Activated B cell treated with CpG ODN at 0.5 μM for 24 hours (primary cell): Measurements from ENCODE around the gene TMC3. TPM values are rescaled to one million over a fixed set of nuclear protein-coding genes. Genes with fewer than 3 reads are reported as not detected.

ENCODE experiments used
- ATAC-seq: fragments of 200-7000 bp; cut with Tn5 transposase; one replicate; pipeline ENCODE4 v1.10.0; 2021; ENCODE audit warnings: low read depth, mild to moderate bottlenecking, moderate library complexity
- CTCF ChIA-PET: fragments of 350-600 bp; sonication (Branson Sonifier 250); formaldehyde crosslinking; loops from one replicate; lab custom pipeline; 2021; ENCODE audit warnings: antibody characterized with exemption; lab: Charles Lee
- POLR2A ChIA-PET: fragments of 350-600 bp; sonication (Branson Sonifier 250); formaldehyde crosslinking; loops from one replicate; lab custom pipeline; 2021; ENCODE audit warnings: antibody characterized with exemption; lab: Charles Lee
- DNase-seq: peaks from one replicate; pipeline ENCODE4 v3.0.0; 2022
- H3K27ac Mint-ChIP-seq: one replicate; pipeline ENCODE4 v1.8.0; 2020; ENCODE audit warnings: mixed read lengths
- H3K27me3 Mint-ChIP-seq: one replicate; pipeline ENCODE4 v1.8.0; 2021; ENCODE audit warnings: mixed read lengths
- H3K36me3 Mint-ChIP-seq: one replicate; pipeline ENCODE4 v1.8.0; 2021; ENCODE audit warnings: low read depth, mixed read lengths
- H3K4me1 Mint-ChIP-seq: one replicate; pipeline ENCODE4 v1.8.0; 2021; ENCODE audit warnings: mixed read lengths
- H3K4me3 Mint-ChIP-seq: one replicate; pipeline ENCODE4 v1.8.0; 2020; ENCODE audit warnings: mild to moderate bottlenecking, mixed read lengths
- H3K9me3 Mint-ChIP-seq: one replicate; pipeline ENCODE4 v1.8.0; 2020; ENCODE audit warnings: mixed read lengths
- CTCF ChIP-seq: fragments of 200-600 bp; IDR thresholded peaks from one replicate; pipeline ENCODE4 v1.8.0; 2022; ENCODE audit warnings: antibody characterized with exemption, mild to moderate bottlenecking
- intact Hi-C: fragments of 100-400 bp; cut with micrococcal nuclease; formaldehyde crosslinking; loops from one replicate; pipeline ENCODE4 v1.15.1; 2024
- total RNA-seq: library from RNA; stranded (reverse); gene quantifications from 2 replicates; pipeline ENCODE4 v1.2.3, GENCODE V29; 2022

The TMC3 gene
- total RNA-seq, 1 donor from 2014 or later = not detected

GRCh38 chr15:81413851-81414250, 39.8 kb upstream of the TMC3 start:
- intact Hi-C loops = no loop called here
- no peaks in the 10 kb centered on the region for H3K36me3 Mint-ChIP-seq
- CTCF ChIA-PET = no interaction called here
- ATAC-seq (no peak), DNase-seq (no peak)
- POLR2A ChIA-PET = no interaction called here
- H3K4me1 Mint-ChIP-seq = no peaks in the 10 kb centered on the region
- H3K9me3 Mint-ChIP-seq = no peaks in the 10 kb centered on the region
- TF ChIP-seq CTCF = no peak
- no peak overlapping the region for H3K27ac Mint-ChIP-seq
- H3K4me3 Mint-ChIP-seq = no peak overlapping the region
- peaks cover 25% of the 10 kb centered on the region for H3K27me3 Mint-ChIP-seq

- no peaks in the 10 kb centered on the region for H3K4me1 Mint-ChIP-seq
- no peak for ATAC-seq
- H3K4me3 Mint-ChIP-seq = no peak overlapping the region
- H3K36me3 Mint-ChIP-seq = no peaks in the 10 kb centered on the region
- no peak for TF ChIP-seq CTCF
- POLR2A ChIA-PET = no interaction called here
- H3K27ac Mint-ChIP-seq = no peak overlapping the region
- DNase-seq = no peak
- peaks cover 30% of the 10 kb centered on the region for H3K27me3 Mint-ChIP-seq
- intact Hi-C loops = loop anchor here (2.0 kb wide), 1 partner anchor 785 kb away; no protein-coding TSS in a partner anchor
- no peaks in the 10 kb centered on the region for H3K9me3 Mint-ChIP-seq
- CTCF ChIA-PET = no interaction called here
These were observed 38.1 kb upstream of the TMC3 start for GRCh38 chr15:81411969-81412633.

- H3K9me3 Mint-ChIP-seq = no peaks in the 10 kb centered on the region
- no peak overlapping the region for H3K27ac Mint-ChIP-seq
- no peaks in the 10 kb centered on the region for H3K36me3 Mint-ChIP-seq
- ChIA-PET CTCF (interaction anchor here (1.0 to 1.7 kb wide), 5 partner anchors 10 to 304 kb away, joined by 3 to 6 read pairs (median 5); no protein-coding TSS in a partner anchor), POLR2A (no interaction called here)
- H3K4me1 Mint-ChIP-seq = no peaks in the 10 kb centered on the region
- DNase-seq (no peak), ATAC-seq (no peak)
- no peak for TF ChIP-seq CTCF
- H3K4me3 Mint-ChIP-seq = no peak overlapping the region
- H3K27me3 Mint-ChIP-seq = peaks cover 34% of the 10 kb centered on the region
- intact Hi-C loops = loop anchor here (2.0 kb wide), 1 partner anchor 786 kb away; no protein-coding TSS in a partner anchor
These were observed 37.0 kb upstream of the TMC3 start for GRCh38 chr15:81411051-81411450.

GRCh38 chr15:81410318-81410753, 36.3 kb upstream of the TMC3 start:
- TF ChIP-seq CTCF = no peak
- CTCF ChIA-PET = interaction anchor here (1.0 to 1.7 kb wide), 5 partner anchors 9 to 304 kb away, joined by 3 to 6 read pairs (median 5); no protein-coding TSS in a partner anchor
- ATAC-seq = no peak
- DNase-seq = no peak
- intact Hi-C loops = loop anchor here (2.0 kb wide), 1 partner anchor 786 kb away; no protein-coding TSS in a partner anchor
- peaks cover 31% of the 10 kb centered on the region for H3K27me3 Mint-ChIP-seq
- H3K4me1 Mint-ChIP-seq = no peaks in the 10 kb centered on the region
- H3K27ac Mint-ChIP-seq = no peak overlapping the region
- no peak overlapping the region for H3K4me3 Mint-ChIP-seq
- POLR2A ChIA-PET = no interaction called here
- H3K36me3 Mint-ChIP-seq = no peaks in the 10 kb centered on the region
- no peaks in the 10 kb centered on the region for H3K9me3 Mint-ChIP-seq

GRCh38 chr15:81407718-81408117, 33.7 kb upstream of the TMC3 start:
- no peak for ATAC-seq
- intact Hi-C loops = no loop called here
- H3K9me3 Mint-ChIP-seq = no peaks in the 10 kb centered on the region
- no peaks in the 10 kb centered on the region for H3K36me3 Mint-ChIP-seq
- CTCF ChIA-PET = interaction anchor here (2.0 to 3.2 kb wide), 2 partner anchors 133 to 142 kb away, joined by 9 to 13 read pairs; no protein-coding TSS in a partner anchor
- H3K27ac Mint-ChIP-seq = no peak overlapping the region
- no peak overlapping the region for H3K4me3 Mint-ChIP-seq
- POLR2A ChIA-PET = no interaction called here
- no peaks in the 10 kb centered on the region for H3K4me1 Mint-ChIP-seq
- DNase-seq = no peak
- peaks cover 17% of the 10 kb centered on the region for H3K27me3 Mint-ChIP-seq
- TF ChIP-seq CTCF = no peak
